GM23248 (cell line): ENCODE results near the gene LARP1. TPM values are rescaled to one million over a fixed set of nuclear protein-coding genes. Genes with fewer than 3 reads are reported as not detected.

Source experiments
- DNase-seq: peaks from one replicate; pipeline ENCODE4 v3.0.0-alpha.2; 2015
- H2AFZ ChIP-seq: fragments of 200-600 bp; sonication (generic); 2 replicates; pipeline ENCODE4 v1.6.1; 2016; ENCODE audit warnings: antibody characterized with exemption
- H3F3A ChIP-seq: fragments of 200-600 bp; sonication (generic); 2 replicates; pipeline ENCODE4 v1.6.1; 2016; ENCODE audit warnings: mild to moderate bottlenecking, antibody characterized with exemption, mixed run types; ENCODE audit not compliant: insufficient read depth
- H3K27ac ChIP-seq: fragments of 200-600 bp; sonication (generic); 2 replicates; pipeline ENCODE4 v1.5.1; 2016; ENCODE audit warnings: mild to moderate bottlenecking
- H3K27me3 ChIP-seq: fragments of 200-600 bp; sonication (generic); replicated peaks from 2 replicates; pipeline ENCODE4 v1.6.1; 2016; ENCODE audit warnings: mild to moderate bottlenecking; ENCODE audit not compliant: insufficient read depth
- H3K36me3 ChIP-seq: fragments of 200-600 bp; sonication (generic); 2 replicates; pipeline ENCODE4 v1.6.1; 2016; ENCODE audit warnings: low read depth, mild to moderate bottlenecking
- H3K4me1 ChIP-seq: fragments of 200-600 bp; sonication (generic); 2 replicates; pipeline ENCODE4 v1.6.1; 2016; ENCODE audit warnings: mild to moderate bottlenecking; ENCODE audit not compliant: insufficient read depth
- H3K4me2 ChIP-seq: fragments of 200-600 bp; sonication (generic); one replicate; pipeline ENCODE4 v1.6.1; 2016; ENCODE audit warnings: mild to moderate bottlenecking; ENCODE audit not compliant: unreplicated experiment
- H3K4me3 ChIP-seq: fragments of 200-600 bp; sonication (generic); 2 replicates; pipeline ENCODE4 v1.5.1; 2016; ENCODE audit warnings: mild to moderate bottlenecking
- H3K79me2 ChIP-seq: fragments of 200-600 bp; sonication (generic); 2 replicates; pipeline ENCODE4 v1.6.1; 2016; ENCODE audit warnings: mild to moderate bottlenecking; ENCODE audit not compliant: insufficient read depth
- H3K9ac ChIP-seq: fragments of 200-600 bp; sonication (generic); 2 replicates; pipeline ENCODE4 v1.6.1; 2016; ENCODE audit warnings: mild to moderate bottlenecking
- H3K9me2 ChIP-seq: fragments of 200-600 bp; sonication (generic); 2 replicates; pipeline ENCODE4 v1.6.1; 2016; ENCODE audit warnings: mixed run types, mild to moderate bottlenecking, moderate library complexity; ENCODE audit not compliant: insufficient read depth
- H3K9me3 ChIP-seq: fragments of 200-600 bp; sonication (generic); one replicate; pipeline ENCODE4 v1.6.1; 2017; ENCODE audit warnings: low read depth
- H4K20me1 ChIP-seq: fragments of 200-600 bp; sonication (generic); 2 replicates; pipeline ENCODE4 v1.6.0; 2016; ENCODE audit not compliant: insufficient read depth
- EZH2 ChIP-seq: fragments of 200-600 bp; sonication (generic); IDR thresholded peaks from 2 replicates; pipeline ENCODE4 v1.6.1; 2018; ENCODE audit warnings: antibody characterized with exemption, mild to moderate bottlenecking; ENCODE audit not compliant: insufficient read depth, poor library complexity, severe bottlenecking
- EZH2phosphoT487 ChIP-seq: fragments of 200-600 bp; sonication (generic); IDR thresholded peaks from 2 replicates; pipeline ENCODE4 v1.6.1; 2018; ENCODE audit warnings: antibody characterized with exemption, moderate library complexity, mild to moderate bottlenecking, low read depth; ENCODE audit not compliant: insufficient read depth
- WGBS, 2 experiments: methylation state at CpG; one replicate each; pipeline ENCODE4 v1.1.6; 2015 to 2017; ENCODE audit warnings: low lambda C conversion rate in 2 of 2, low coverage in 1 of 2; ENCODE audit errors: missing lambda C conversion rate in 2 of 2; 5-methylcytosine and 5-hydroxymethylcytosine counted together
- in situ Hi-C: fragments of 300-500 bp; cut with MboI; formaldehyde crosslinking; loops from 2 replicates; pipeline ENCODE4 v1.15.0; 2020
- polyA plus RNA-seq: library from polyadenylated mRNA; unstranded; fragments of >200 nt; fragmentation: Nextera tagmentation; extraction: Ambion mirVana; gene quantifications from 2 replicates; pipeline ENCODE4 v1.2.1, GENCODE V29; 2016
- total RNA-seq: library from RNA; depleted of rRNA; stranded (reverse); fragments of >200 nt; shearing (Covaris generic); gene quantifications from 2 replicates; pipeline ENCODE4 v1.2.3, GENCODE V29; 2014

The LARP1 gene
- total and polyA plus RNA-seq, 2 experiments from 2014 or later = 33.8 to 59.9 TPM

DNA sequence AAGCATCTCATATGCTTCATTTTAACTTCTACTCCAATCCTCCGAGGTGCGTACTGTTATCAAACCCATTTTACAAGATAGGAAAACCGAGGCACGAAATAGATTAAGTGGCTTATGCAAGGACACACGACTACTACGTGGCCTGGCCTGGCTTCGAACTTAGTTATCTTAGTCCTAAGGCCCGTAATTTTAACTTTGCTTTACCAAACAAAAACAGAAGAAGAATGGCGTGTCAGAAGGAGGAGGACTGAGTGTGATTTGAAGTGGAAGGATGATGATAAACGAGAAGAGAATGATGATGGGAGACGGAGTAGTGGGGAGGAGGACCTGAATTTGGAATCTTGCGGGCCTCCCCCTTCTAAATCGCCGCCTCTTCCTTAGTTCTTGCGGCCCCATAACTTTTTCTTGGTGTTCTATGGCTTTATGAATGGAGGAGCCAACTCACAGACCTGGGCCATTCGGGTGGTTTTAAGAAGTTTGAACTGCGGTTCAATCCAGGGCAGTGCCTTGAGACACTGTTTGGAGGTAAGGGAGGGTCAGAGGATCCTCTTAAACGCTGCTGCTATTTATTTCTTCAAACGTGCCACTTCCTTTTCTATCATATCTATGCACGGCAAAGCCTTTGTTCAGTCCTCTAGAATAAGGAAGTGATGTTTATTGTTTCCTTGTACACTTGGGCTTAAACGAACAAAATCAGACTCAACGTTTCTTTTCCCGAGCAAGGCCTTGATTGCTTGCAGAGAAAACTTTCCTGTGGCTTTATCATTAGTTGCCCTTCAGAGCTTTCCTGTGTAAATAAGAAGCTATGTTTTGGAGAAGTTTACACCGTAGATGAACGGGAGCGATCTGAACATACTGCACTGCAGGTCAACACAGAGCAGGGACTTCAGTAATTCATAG is 104.0 kb downstream of the LARP1 start:
- 1 to 2% methylated on average over 26 of the region's 26 CpGs for WGBS, 2 experiments

GRCh38 chr5:154860123-154860522 is 104.9 kb downstream of the LARP1 start:
- H3K27ac ChIP-seq = peak overlapping the region; percentile 95

More for the DNA sequence above, 104.0 kb downstream of the LARP1 start:
- Histone ChIP-seq H3K9me2 (no peaks in the 10 kb centered on the region), H3F3A (peaks cover 34% of the 10 kb centered on the region), H3K4me2 (peak overlapping the region; percentile 98), H2AFZ (peak overlapping the region; percentile 92), H3K9ac (peak overlapping the region; percentile 88), H3K27ac (peak overlapping the region; percentile 95), H4K20me1 (no peaks in the 10 kb centered on the region; the same call in 1 of the 2 replicates), H3K36me3 (peaks cover 11% of the 10 kb centered on the region; the same call in 1 of the 2 replicates), H3K9me3 (no peaks in the 10 kb centered on the region), H3K4me3 (peak overlapping the region; percentile 96), H3K79me2 (peaks cover 58% of the 10 kb centered on the region), H3K27me3 (no peaks in the 10 kb centered on the region), H3K4me1 (peaks cover 32% of the 10 kb centered on the region)
- in situ Hi-C loops = no loop called here
- DNase-seq = peak; percentile 54
- TF ChIP-seq EZH2 = no peak
- no peak for TF ChIP-seq EZH2phosphoT487

DNA sequence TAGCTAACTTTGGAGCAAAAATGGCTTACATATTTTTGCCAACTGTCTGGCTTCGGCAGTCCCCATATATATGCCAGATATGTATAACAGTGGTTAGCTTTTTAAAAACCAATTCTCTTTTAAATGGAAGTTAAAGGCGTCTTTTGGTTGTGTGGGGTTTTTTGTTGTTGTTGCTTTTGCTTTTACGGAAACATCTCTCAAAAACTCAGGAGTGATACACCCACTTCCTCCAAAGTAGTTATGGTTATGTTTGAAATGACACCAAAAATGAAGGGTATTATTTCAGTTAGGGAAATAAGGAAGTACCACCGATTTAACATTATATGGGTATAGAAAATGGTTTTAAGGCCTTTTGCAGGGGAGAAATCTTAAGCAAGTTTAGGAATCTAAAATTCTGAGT is 105.6 kb downstream of the LARP1 start:
- peak; percentile 18 for DNase-seq
- Histone ChIP-seq H4K20me1 (no peaks in the 10 kb centered on the region; the same call in 1 of the 2 replicates), H3K9me3 (no peaks in the 10 kb centered on the region), H3K27me3 (no peaks in the 10 kb centered on the region), H2AFZ (no peak overlapping the region), H3K4me3 (peak overlapping the region; percentile 96), H3K36me3 (peaks cover 23% of the 10 kb centered on the region; the same call in 1 of the 2 replicates), H3F3A (peaks cover 34% of the 10 kb centered on the region), H3K79me2 (peaks cover 73% of the 10 kb centered on the region), H3K27ac (peak overlapping the region; percentile 95), H3K9ac (peak overlapping the region; percentile 88), H3K9me2 (no peaks in the 10 kb centered on the region), H3K4me2 (peak overlapping the region; percentile 98), H3K4me1 (peaks cover 32% of the 10 kb centered on the region)
- TF ChIP-seq EZH2phosphoT487 (no peak), EZH2 (no peak)
- in situ Hi-C loops = no loop called here
- 2 to 8% methylated on average over 4 of the region's 4 CpGs for WGBS, 2 experiments

More at GRCh38 chr5:154860123-154860522, 104.9 kb downstream of the LARP1 start:
- TF ChIP-seq EZH2 (no peak), EZH2phosphoT487 (no peak)
- H3K4me3 ChIP-seq = peak overlapping the region; percentile 96
- WGBS, 2 experiments = 10% methylated on average over 5 of the region's 5 CpGs
- peak overlapping the region; percentile 88 for H3K9ac ChIP-seq
- peak overlapping the region; percentile 92; the same call in 1 of the 2 replicates for H2AFZ ChIP-seq
- peaks cover 17% of the 10 kb centered on the region; the same call in 1 of the 2 replicates for H3K36me3 ChIP-seq
- no peaks in the 10 kb centered on the region for H3K9me2 ChIP-seq
- H3F3A ChIP-seq = peaks cover 34% of the 10 kb centered on the region
- no peaks in the 10 kb centered on the region for H3K27me3 ChIP-seq
- H3K4me2 ChIP-seq = peak overlapping the region; percentile 98
- in situ Hi-C loops = no loop called here
- DNase-seq = peak; percentile 79
- no peaks in the 10 kb centered on the region; the same call in 1 of the 2 replicates for H4K20me1 ChIP-seq
- no peaks in the 10 kb centered on the region for H3K9me3 ChIP-seq
- H3K4me1 ChIP-seq = peaks cover 32% of the 10 kb centered on the region
- H3K79me2 ChIP-seq = peaks cover 67% of the 10 kb centered on the region

- TF ChIP-seq EZH2phosphoT487 = no peak
- no peak for TF ChIP-seq EZH2
- Histone ChIP-seq H3K9ac (no peak overlapping the region), H3K9me3 (no peaks in the 10 kb centered on the region), H3K27ac (no peak overlapping the region), H3F3A (peaks cover 28% of the 10 kb centered on the region), H2AFZ (no peak overlapping the region), H3K4me1 (peaks cover 27% of the 10 kb centered on the region), H3K4me2 (no peak overlapping the region), H3K27me3 (no peaks in the 10 kb centered on the region), H3K4me3 (no peak overlapping the region), H3K9me2 (no peaks in the 10 kb centered on the region), H4K20me1 (peaks cover 4% of the 10 kb centered on the region), H3K79me2 (peaks cover 85% of the 10 kb centered on the region), H3K36me3 (peaks cover 35% of the 10 kb centered on the region; the same call in 1 of the 2 replicates)
- no peak for DNase-seq
- 72 to 76% methylated on average over 8 of the region's 8 CpGs for WGBS, 2 experiments
- in situ Hi-C loops = no loop called here
Measured at GRCh38 chr5:154861946-154862345, 106.8 kb downstream of the LARP1 start.
